A673 (cell line): ENCODE results near the gene FBN1. TPM values are rescaled to one million over a fixed set of nuclear protein-coding genes. Genes with fewer than 3 reads are reported as not detected.

Source experiments
- BruUV-seq: library from RNA; stranded (reverse); fragments of 400-500 nt; replicated peaks from 2 replicates; lab custom pipeline; 2021; lab: Mats Ljungman, UMichigan
- CTCF ChIA-PET: fragments of 300-600 bp; sonication (Branson Sonifier 250); formaldehyde crosslinking; loops from one replicate; lab custom pipeline; 2022; ENCODE audit warnings: antibody characterized with exemption; lab: Charles Lee
- POLR2A ChIA-PET: fragments of 300-600 bp; sonication (Branson Sonifier 250); formaldehyde crosslinking; loops from one replicate; lab custom pipeline; 2022; ENCODE audit warnings: antibody characterized with exemption; ENCODE audit not compliant: low non-redundant PET; lab: Charles Lee
- DNase-seq: peaks from one replicate; pipeline ENCODE4 v3.0.0-alpha.2; 2015; ENCODE audit warnings: low spot score
- H3K27ac ChIP-seq: fragments of 200-600 bp; sonication (generic); 2 replicates; pipeline ENCODE4 v1.5.1; 2016; ENCODE audit warnings: mixed run types, low read depth, mild to moderate bottlenecking, mixed read lengths, antibody characterized with exemption, low read length; ENCODE audit not compliant: poor library complexity, severe bottlenecking
- H3K27me3 ChIP-seq: fragments of 200-600 bp; sonication (generic); replicated peaks from 2 replicates; pipeline ENCODE4 v1.6.1; 2017; ENCODE audit warnings: mixed run types, low read depth, mild to moderate bottlenecking, mixed read lengths, antibody characterized with exemption, low read length; ENCODE audit not compliant: insufficient read depth, poor library complexity
- H3K36me3 ChIP-seq: fragments of 200-600 bp; sonication (generic); 2 replicates; pipeline ENCODE4 v1.6.1; 2016; ENCODE audit warnings: mixed run types, mild to moderate bottlenecking, mixed read lengths, antibody characterized with exemption, low read length; ENCODE audit not compliant: insufficient read depth, poor library complexity, severe bottlenecking
- H3K4me1 ChIP-seq: fragments of 200-600 bp; sonication (generic); 2 replicates; pipeline ENCODE4 v1.6.1; 2017; ENCODE audit warnings: mixed run types, mild to moderate bottlenecking, mixed read lengths, antibody characterized with exemption, low read length; ENCODE audit not compliant: insufficient read depth, poor library complexity, severe bottlenecking
- H3K4me3 ChIP-seq: fragments of 200-600 bp; sonication (generic); 2 replicates; pipeline ENCODE4 v1.5.1; 2016; ENCODE audit warnings: low read depth, mixed run types, mild to moderate bottlenecking, mixed read lengths, low read length; ENCODE audit not compliant: poor library complexity, severe bottlenecking
- H3K9me3 ChIP-seq: fragments of 200-600 bp; sonication (generic); 2 replicates; pipeline ENCODE4 v1.6.1; 2016; ENCODE audit warnings: mixed run types, low read depth, mild to moderate bottlenecking, mixed read lengths, antibody characterized with exemption, low read length; ENCODE audit not compliant: poor library complexity, severe bottlenecking
- CTCF ChIP-seq: fragments of 300-800, 200-600 bp; sonication (generic); conservative IDR thresholded peaks from 2 replicates; pipeline ENCODE4 v1.5.1; 2017; ENCODE audit warnings: low read depth, mild to moderate bottlenecking, antibody characterized with exemption, low read length, moderate library complexity, mixed read lengths
- EZH2 ChIP-seq: fragments of 200-600 bp; sonication (generic); IDR thresholded peaks from 2 replicates; pipeline ENCODE4 v1.6.1; 2017; ENCODE audit warnings: borderline replicate concordance, low read depth, mild to moderate bottlenecking, mixed read lengths, antibody characterized with exemption, low read length; ENCODE audit not compliant: poor library complexity, severe bottlenecking
- intact Hi-C: fragments of 100-400 bp; cut with micrococcal nuclease; formaldehyde crosslinking; loops from one replicate; pipeline ENCODE4 v1.10.0; 2022; ENCODE audit not compliant: unreplicated experiment
- total RNA-seq: library from RNA; stranded (reverse); gene quantifications from 2 replicates; pipeline ENCODE4 v1.2.3, GENCODE V29; 2021

FBN1 gene
- total RNA-seq, 1 experiment from 2014 or later, result 25.4 TPM

- Histone ChIP-seq H3K36me3 (no peaks in the 10 kb centered on the region), H3K27ac (no peak overlapping the region), H3K27me3 (no peaks in the 10 kb centered on the region), H3K4me3 (no peak overlapping the region), H3K9me3 (no peaks in the 10 kb centered on the region), H3K4me1 (no peaks in the 10 kb centered on the region)
- no TSS peak for BruUV-seq
- POLR2A ChIA-PET, result no interaction called here
- CTCF ChIA-PET, result no interaction called here
- intact Hi-C loops, result no loop called here
- no peak for DNase-seq
- no peak for TF ChIP-seq CTCF
- TF ChIP-seq EZH2, result no peak
Measured at GRCh38 chr15:48367483-48367882, 278.0 kb downstream of the FBN1 start.

- no TSS peak for BruUV-seq
- Histone ChIP-seq H3K36me3 (no peaks in the 10 kb centered on the region), H3K27ac (no peak overlapping the region), H3K4me3 (no peak overlapping the region), H3K4me1 (no peaks in the 10 kb centered on the region), H3K27me3 (no peaks in the 10 kb centered on the region), H3K9me3 (no peaks in the 10 kb centered on the region)
- DNase-seq, result no peak
- ChIA-PET POLR2A (interaction anchor here (0.7 kb wide), 1 partner anchor 221 kb away, joined by 4 read pairs; no protein-coding TSS in a partner anchor), CTCF (no interaction called here)
- no peak for TF ChIP-seq EZH2
- TF ChIP-seq CTCF, result no peak
- intact Hi-C loops, result no loop called here
Measured at GRCh38 chr15:48366584-48367312, 278.8 kb downstream of the FBN1 start.

- ChIA-PET POLR2A (no interaction called here), CTCF (no interaction called here)
- no peak overlapping the region for H3K4me3 ChIP-seq
- H3K27me3 ChIP-seq, result no peaks in the 10 kb centered on the region
- H3K27ac ChIP-seq, result no peak overlapping the region
- TF ChIP-seq CTCF, result no peak
- no peak for TF ChIP-seq EZH2
- BruUV-seq, result no TSS peak
- intact Hi-C loops, result no loop called here
- no peak for DNase-seq
- H3K9me3 ChIP-seq, result no peaks in the 10 kb centered on the region
- no peaks in the 10 kb centered on the region for H3K36me3 ChIP-seq
- peaks cover 1% of the 10 kb centered on the region for H3K4me1 ChIP-seq
Measured at GRCh38 chr15:48365575-48365974, 279.9 kb downstream of the FBN1 start.
